Spleen (tissue), 11 donors: ENCODE measurements around the gene RNASET2. TPM values are rescaled to one million over a fixed set of nuclear protein-coding genes. Genes with fewer than 3 reads are reported as not detected.
A peak's percentile ranks its signal among the peaks of the same experiment; 100 is the strongest.

Source experiments
- DNase-seq: peaks from one replicate; pipeline ENCODE4 v3.0.0-alpha.2; 2020
- H3K27ac ChIP-seq, 8 donors: fragments of 200-600 bp; sonication (generic) in 7 of 8; 1 replicate in 4 of 8; 2 replicates in 4 of 8; pipeline versions ENCODE4 v1.5.0 to v1.8.0; 2016 to 2021; ENCODE audit warnings: inconsistent platforms in 4 of 8, mild to moderate bottlenecking in 4 of 8, moderate library complexity in 1 of 8
- H3K27me3 ChIP-seq, 7 donors: fragments of 200-600 bp; sonication (generic) in 6 of 7; replicated peaks in 1 of 7; 1 replicate in 4 of 7; 2 replicates in 3 of 7; pipeline versions ENCODE4 v1.5.0 to v1.8.0; 2016 to 2021; ENCODE audit warnings: inconsistent platforms in 3 of 7, mild to moderate bottlenecking in 1 of 7
- H3K36me3 ChIP-seq, 6 donors: fragments of 200-600 bp; sonication (generic) in 5 of 6; 1 replicate in 4 of 6; 2 replicates in 2 of 6; pipeline versions ENCODE4 v1.5.0 to v1.8.0; 2016 to 2021; ENCODE audit warnings: inconsistent platforms in 2 of 6
- H3K4me1 ChIP-seq, 6 donors: fragments of 200-600 bp; sonication (generic) in 5 of 6; 1 replicate in 3 of 6; 2 replicates in 3 of 6; pipeline versions ENCODE4 v1.5.0 to v1.8.0; 2016 to 2021; ENCODE audit warnings: inconsistent platforms in 3 of 6
- H3K4me3 ChIP-seq, 8 donors: fragments of 200-600 bp; sonication (generic) in 7 of 8; 1 replicate in 4 of 8; 2 replicates in 4 of 8; pipeline versions ENCODE4 v1.5.0 to v1.8.0; 2016 to 2021; ENCODE audit warnings: inconsistent platforms in 4 of 8, mild to moderate bottlenecking in 4 of 8, moderate library complexity in 2 of 8
- H3K9me3 ChIP-seq, 8 donors: fragments of 200-600 bp; sonication (generic) in 7 of 8; 1 replicate in 4 of 8; 2 replicates in 4 of 8; pipeline versions ENCODE4 v1.5.0 to v1.8.0; 2016 to 2021; ENCODE audit warnings: inconsistent platforms in 4 of 8
- POLR2A ChIP-seq, 3 donors: fragments of 450-650 bp; IDR thresholded peaks; one replicate each; pipeline ENCODE4 v1.5.1; 2017; ENCODE audit warnings: antibody characterized with exemption in 3 of 3, mild to moderate bottlenecking in 1 of 3
- POLR2AphosphoS5 ChIP-seq, 3 donors: sonication (generic); formaldehyde crosslinking; IDR thresholded peaks; one replicate each; pipeline ENCODE4 v1.5.1; 2017; ENCODE audit warnings: antibody characterized with exemption in 3 of 3
- WGBS, 5 donors: extraction: QIAGEN DNeasy Blood & Tissue Kit in 3 of 5; methylation state at CpG; one replicate each; pipeline versions ENCODE4 v1.1.5 to v1.1.7; 2013 to 2018; 5-methylcytosine and 5-hydroxymethylcytosine counted together
- intact Hi-C: fragments of 100-400 bp; cut with DNase I; formaldehyde crosslinking; loops from one replicate; pipeline ENCODE4 v1.15.0; 2023; ENCODE audit warnings: low total_unique reads
- polyA plus RNA-seq, 3 donors: library from polyadenylated mRNA; stranded (reverse); fragments of 200-250 nt; gene quantifications; one replicate each; pipeline ENCODE4 v1.2.1, GENCODE V29; 2013
- total RNA-seq, 7 donors: library from RNA; depleted of rRNA in 3 of 7; stranded (reverse); fragments of >200 nt in 3 of 7; fragmentation: NEBNext Ultra II Directional in 4 of 7; extraction: Animal tissue kit (Norgen Biotek cat#: 25700) in 4 of 7; gene quantifications; one replicate each; pipeline versions ENCODE4 v1.1.0 to v1.2.1, GENCODE V29; 2016 to 2021
- TF ChIP-seq, protein P1 (sequence below), 11 experiments: fragments of 200-600 bp in 7 of 11; fragments of 450-650 bp in 4 of 11; sonication (generic) in 4 of 11; IDR thresholded peaks in 8 of 11; conservative IDR thresholded peaks in 3 of 11; 1 replicate in 7 of 11; 2 replicates in 4 of 11; pipeline versions ENCODE4 v1.4.0 to v1.8.0; 2016 to 2021; ENCODE audit warnings: antibody characterized with exemption in 11 of 11, inconsistent platforms in 4 of 11, mild to moderate bottlenecking in 1 of 11
- donor health status: healthy with polysubstance abuse.
- donor health status: DM: no; HTN: no; CAD: no; lungs with moderate emphysema.
- donor health status: DM: no; HTN: no; CAD: no.
- donor health status: Bipolar disorder and iron deficiency.
- donor health status: healthy.
- donor health status: DM: no; HTN: no; CAD: no.
- donor health status: DM: yes; HTN: yes; CAD: no.

Gene RNASET2
- total and polyA plus RNA-seq, 10 donors, result 242 to 676 (median 362) TPM

DNA sequence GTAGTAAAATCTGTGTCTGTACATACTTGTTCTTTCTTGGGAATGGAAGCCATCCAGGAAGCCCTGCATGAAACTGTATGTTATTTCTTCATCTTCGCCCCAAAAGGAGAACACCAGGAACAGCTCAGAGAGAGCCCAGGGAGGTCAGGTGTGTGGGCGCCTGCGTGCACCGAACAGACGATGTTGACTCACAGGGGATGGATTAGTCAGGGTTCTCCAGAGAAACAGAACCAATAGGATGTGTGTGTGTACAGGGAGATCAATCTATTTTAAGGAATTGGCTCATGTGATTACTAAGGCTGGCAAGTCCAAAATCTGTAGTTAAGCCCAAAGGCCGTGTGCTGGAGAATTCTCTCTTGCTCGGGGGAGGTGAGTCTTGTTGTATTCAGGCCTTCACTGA, 45.7 kb downstream of the RNASET2 start:
- H3K4me1 ChIP-seq, result peaks cover 5 to 42% (median 24%) of the 10 kb centered on the region in 6 donors
- intact Hi-C loops, result no loop called here
- no peaks in the 10 kb centered on the region for H3K9me3 ChIP-seq
- no peaks in the 10 kb centered on the region for H3K27me3 ChIP-seq
- H3K27ac ChIP-seq, result no peak overlapping the region
- WGBS, 5 donors, result 86 to 97% (median 94%) methylated on average over 7 of the region's 7 CpGs
- TF ChIP-seq POLR2AphosphoS5 (IDR thresholded peaks at IDR 0.05) (no peak), POLR2A (IDR thresholded peaks at IDR 0.05) (no peak)
- TF ChIP-seq, protein P1, sequence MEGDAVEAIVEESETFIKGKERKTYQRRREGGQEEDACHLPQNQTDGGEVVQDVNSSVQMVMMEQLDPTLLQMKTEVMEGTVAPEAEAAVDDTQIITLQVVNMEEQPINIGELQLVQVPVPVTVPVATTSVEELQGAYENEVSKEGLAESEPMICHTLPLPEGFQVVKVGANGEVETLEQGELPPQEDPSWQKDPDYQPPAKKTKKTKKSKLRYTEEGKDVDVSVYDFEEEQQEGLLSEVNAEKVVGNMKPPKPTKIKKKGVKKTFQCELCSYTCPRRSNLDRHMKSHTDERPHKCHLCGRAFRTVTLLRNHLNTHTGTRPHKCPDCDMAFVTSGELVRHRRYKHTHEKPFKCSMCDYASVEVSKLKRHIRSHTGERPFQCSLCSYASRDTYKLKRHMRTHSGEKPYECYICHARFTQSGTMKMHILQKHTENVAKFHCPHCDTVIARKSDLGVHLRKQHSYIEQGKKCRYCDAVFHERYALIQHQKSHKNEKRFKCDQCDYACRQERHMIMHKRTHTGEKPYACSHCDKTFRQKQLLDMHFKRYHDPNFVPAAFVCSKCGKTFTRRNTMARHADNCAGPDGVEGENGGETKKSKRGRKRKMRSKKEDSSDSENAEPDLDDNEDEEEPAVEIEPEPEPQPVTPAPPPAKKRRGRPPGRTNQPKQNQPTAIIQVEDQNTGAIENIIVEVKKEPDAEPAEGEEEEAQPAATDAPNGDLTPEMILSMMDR (IDR thresholded peaks at IDR 0.05 in 8 of 11, conservative IDR thresholded peaks at IDR 0.05 in 3 of 11), result no peak
- DNase-seq, result no peak
- no peaks in the 10 kb centered on the region for H3K36me3 ChIP-seq
- no peak overlapping the region for H3K4me3 ChIP-seq

DNA sequence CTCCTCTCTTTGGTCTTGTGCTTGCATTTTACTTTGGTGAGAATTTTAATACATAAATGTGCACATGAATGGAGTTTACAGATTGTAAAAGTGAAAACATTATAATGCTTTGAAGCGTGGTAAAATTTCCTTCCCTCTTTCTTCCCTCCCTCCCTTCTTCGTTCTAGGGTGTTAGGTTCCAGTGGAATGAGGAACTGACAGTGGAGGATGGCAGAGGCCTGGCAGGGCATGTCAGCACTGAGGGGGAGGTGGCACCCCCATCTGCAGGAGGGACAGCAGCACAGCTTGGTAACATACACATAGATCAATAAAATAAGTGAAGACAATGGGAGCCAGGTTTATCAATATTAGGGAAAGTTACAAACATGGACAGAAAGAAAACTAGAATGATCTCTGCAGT, 47.5 kb downstream of the RNASET2 start:
- intact Hi-C loops, result no loop called here
- Histone ChIP-seq H3K9me3 (no peaks in the 10 kb centered on the region), H3K27me3 (peaks cover 0 to 6% (median 0%) of the 10 kb centered on the region in 7 donors), H3K4me3 (no peak overlapping the region), H3K27ac (no peak overlapping the region), H3K4me1 (peaks cover 5 to 51% (median 28%) of the 10 kb centered on the region in 6 donors), H3K36me3 (no peaks in the 10 kb centered on the region)
- 22 to 44% (median 34%) methylated on average over 2 of the region's 2 CpGs for WGBS, 5 donors
- peak in 1 of 3 donors; percentile 32 for TF ChIP-seq POLR2AphosphoS5 (IDR thresholded peaks at IDR 0.05)
- TF ChIP-seq, protein P1 (IDR thresholded peaks at IDR 0.05 in 8 of 11, conservative IDR thresholded peaks at IDR 0.05 in 3 of 11), result no peak
- DNase-seq, result no peak

DNA sequence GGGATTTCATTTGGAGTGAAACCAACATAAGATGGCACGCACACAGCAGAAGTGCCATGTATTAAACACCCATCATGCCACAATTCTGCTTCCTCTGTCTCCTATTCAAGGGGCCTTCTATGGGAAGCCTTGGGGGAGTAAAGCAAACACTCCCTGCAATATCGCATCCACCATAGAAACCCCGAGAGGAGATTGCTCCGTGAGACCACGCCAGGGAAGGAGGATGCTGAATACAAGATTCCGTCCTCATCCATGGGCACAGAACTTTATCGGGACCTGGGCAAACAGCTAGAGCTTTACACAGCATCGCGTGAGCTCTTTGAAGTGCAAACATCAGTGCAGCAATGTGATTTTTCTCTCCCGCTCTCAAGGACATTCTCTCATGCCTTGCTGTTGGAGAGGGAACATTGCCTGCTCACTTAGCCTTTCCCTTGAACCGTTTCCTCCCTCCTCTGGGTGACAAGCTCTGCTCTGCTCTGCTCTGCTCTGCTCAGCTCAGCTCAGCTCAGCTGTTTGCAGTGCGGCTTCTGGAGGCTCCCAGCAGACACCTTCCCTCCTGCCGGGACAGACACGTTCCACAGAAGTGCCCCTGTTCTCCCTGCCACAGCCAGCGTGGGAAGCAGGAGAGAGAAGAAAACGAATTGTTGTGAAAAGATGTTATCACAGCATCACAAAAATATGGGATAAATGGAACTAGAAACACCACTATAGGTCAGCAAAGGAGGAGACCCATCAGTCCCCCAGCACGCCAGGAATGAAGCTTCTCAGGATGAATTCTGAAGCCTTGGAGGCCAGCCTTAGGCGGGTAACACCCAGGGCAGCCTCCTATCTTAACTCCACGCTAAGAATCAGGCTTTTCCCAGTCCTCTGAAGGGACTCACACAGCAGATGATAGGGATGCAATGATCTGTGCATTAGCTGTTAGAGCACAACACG, 48.2 kb downstream of the RNASET2 start:
- Histone ChIP-seq H3K36me3 (no peaks in the 10 kb centered on the region), H3K4me3 (no peak overlapping the region), H3K27me3 (peaks cover 0 to 6% (median 0%) of the 10 kb centered on the region in 7 donors), H3K27ac (peak overlapping the region in 4 of 8 donors; percentile 12 to 47 (median 29)), H3K4me1 (peaks cover 5 to 54% (median 30%) of the 10 kb centered on the region in 6 donors), H3K9me3 (no peaks in the 10 kb centered on the region)
- DNase-seq, result no peak
- intact Hi-C loops, result no loop called here
- TF ChIP-seq POLR2A (IDR thresholded peaks at IDR 0.05) (no peak), POLR2AphosphoS5 (IDR thresholded peaks at IDR 0.05) (no peak)
- TF ChIP-seq, protein P1 (IDR thresholded peaks at IDR 0.05 in 8 of 11, conservative IDR thresholded peaks at IDR 0.05 in 3 of 11), result no peak
- WGBS, 5 donors, result 63 to 76% (median 69%) methylated on average over 20 of the region's 20 CpGs

DNA sequence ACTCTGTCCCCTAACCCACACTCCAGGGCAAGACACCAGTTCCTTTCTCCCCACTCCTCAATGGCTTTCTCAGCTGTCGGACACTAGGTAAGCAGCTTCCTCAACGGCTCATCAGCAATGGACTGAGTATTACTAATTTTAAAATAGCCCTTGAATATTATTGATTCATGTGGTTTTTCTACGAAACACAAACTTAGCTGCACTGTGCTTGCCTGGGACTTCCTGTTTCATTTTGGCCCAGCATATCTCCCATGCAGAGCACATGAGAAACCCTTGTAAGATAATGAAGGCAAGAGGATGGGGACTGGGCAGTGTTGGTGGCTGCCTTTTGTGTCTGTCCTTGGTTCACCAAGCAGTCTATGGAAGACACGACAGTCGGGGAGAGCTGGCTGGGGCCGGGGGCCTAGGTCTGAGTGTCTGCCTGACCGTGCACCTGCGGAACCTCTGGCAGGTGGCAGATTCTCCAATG, 48.9 kb downstream of the RNASET2 start:
- H3K36me3 ChIP-seq, result no peaks in the 10 kb centered on the region
- DNase-seq, result peak; percentile 74
- 59 to 67% (median 61%) methylated on average over 8 of the region's 8 CpGs for WGBS, 5 donors
- TF ChIP-seq POLR2A (IDR thresholded peaks at IDR 0.05), result no peak
- TF ChIP-seq POLR2AphosphoS5 (IDR thresholded peaks at IDR 0.05), result no peak
- TF ChIP-seq, protein P1 (IDR thresholded peaks at IDR 0.05 in 8 of 11, conservative IDR thresholded peaks at IDR 0.05 in 3 of 11), result no peak
- H3K4me1 ChIP-seq, result peaks cover 5 to 54% (median 30%) of the 10 kb centered on the region in 6 donors
- no peaks in the 10 kb centered on the region for H3K9me3 ChIP-seq
- peak overlapping the region in 1 of 8 donors; percentile 13 for H3K4me3 ChIP-seq
- H3K27me3 ChIP-seq, result peaks cover 0 to 6% (median 0%) of the 10 kb centered on the region in 7 donors
- peak overlapping the region in 4 of 8 donors; percentile 12 to 47 (median 29) for H3K27ac ChIP-seq
- intact Hi-C loops, result no loop called here
